Esophagus squamous epithelium (tissue), 5 donors: ENCODE data around the gene SLC27A2. TPM values are rescaled to one million over a fixed set of nuclear protein-coding genes. Genes with fewer than 3 reads are reported as not detected.

Experiments used
- DNase-seq: peaks from one replicate; lab custom pipeline; 2025; lab: John Stamatoyannopoulos, UW
- H3K27ac ChIP-seq, 4 donors: fragments of 200-600 bp; sonication (generic); one replicate each; pipeline ENCODE4 v1.5.1; 2016 to 2019; ENCODE audit warnings: mild to moderate bottlenecking in 1 of 4
- H3K27me3 ChIP-seq, 4 donors: fragments of 200-600 bp; sonication (generic); 1 replicate in 3 of 4; 2 replicates in 1 of 4; pipeline versions ENCODE4 v1.5.1 to v1.6.0; 2017 to 2021; ENCODE audit warnings: antibody characterized with exemption in 1 of 4
- H3K36me3 ChIP-seq, 3 donors: fragments of 200-600 bp; sonication (generic); one replicate each; pipeline ENCODE4 v1.5.1; 2016 to 2019
- H3K4me1 ChIP-seq, 3 donors: fragments of 200-600 bp; sonication (generic); one replicate each; pipeline ENCODE4 v1.5.1; 2017 to 2019
- H3K4me3 ChIP-seq, 4 donors: fragments of 200-600 bp; sonication (generic); 1 replicate in 3 of 4; 2 replicates in 1 of 4; pipeline ENCODE4 v1.5.1; 2016 to 2019; ENCODE audit warnings: mild to moderate bottlenecking in 2 of 4, moderate library complexity in 1 of 4
- H3K9me3 ChIP-seq, 3 donors: fragments of 200-600 bp; sonication (generic); one replicate each; pipeline ENCODE4 v1.5.1; 2016 to 2019
- CTCF ChIP-seq, 6 experiments: fragments of 450-650 bp in 4 of 6; fragments of 200-600 bp in 2 of 6; sonication (generic) in 2 of 6; IDR thresholded peaks; one replicate each; pipeline ENCODE4 v1.5.1; 2016 to 2019; ENCODE audit warnings: antibody characterized with exemption in 6 of 6, mild to moderate bottlenecking in 4 of 6, moderate library complexity in 4 of 6
- POLR2A ChIP-seq, 4 donors: fragments of 450-650 bp; IDR thresholded peaks; one replicate each; pipeline ENCODE4 v1.6.1; 2017; ENCODE audit warnings: antibody characterized with exemption in 4 of 4, mild to moderate bottlenecking in 4 of 4, moderate library complexity in 3 of 4
- WGBS, 2 donors: methylation state at CpG; one replicate each; pipeline ENCODE4 v1.1.5; 2018; 5-methylcytosine and 5-hydroxymethylcytosine counted together
- intact Hi-C: fragments of 100-400 bp; cut with DNase I; formaldehyde crosslinking; loops from one replicate; pipeline ENCODE4 v1.15.0; 2022
- total RNA-seq, 4 donors: library from RNA; depleted of rRNA; stranded (reverse); fragments of >200 nt; gene quantifications; one replicate each; pipeline ENCODE4 v1.1.0, GENCODE V29; 2016
- donor health status: DM: yes; HTN: yes; CAD: no.

The SLC27A2 gene
- total RNA-seq, 4 donors from 2014 or later = 2.2 to 9.4 (median 3.8) TPM

- Histone ChIP-seq H3K9me3 (no peaks in the 10 kb centered on the region), H3K27ac (no peak overlapping the region), H3K4me3 (no peak overlapping the region), H3K4me1 (no peaks in the 10 kb centered on the region), H3K27me3 (no peaks in the 10 kb centered on the region), H3K36me3 (no peaks in the 10 kb centered on the region)
- intact Hi-C loops = no loop called here
- DNase-seq = no peak
- TF ChIP-seq POLR2A (IDR thresholded peaks at IDR 0.05) (no peak), CTCF (IDR thresholded peaks at IDR 0.05) (no peak)
These were observed 20.0 kb downstream of the SLC27A2 start for GRCh38 chr15:50202003-50202402.

GRCh38 chr15:50206020-50206419 is 24.0 kb downstream of the SLC27A2 start:
- Histone ChIP-seq H3K4me1 (peaks cover 4 to 19% (median 13%) of the 10 kb centered on the region in 3 donors), H3K27ac (no peak overlapping the region), H3K4me3 (no peak overlapping the region), H3K27me3 (no peaks in the 10 kb centered on the region), H3K36me3 (no peaks in the 10 kb centered on the region), H3K9me3 (no peaks in the 10 kb centered on the region)
- 79 to 82% methylated on average over 5 of the region's 5 CpGs for WGBS, 2 donors
- TF ChIP-seq POLR2A (IDR thresholded peaks at IDR 0.05) (no peak), CTCF (IDR thresholded peaks at IDR 0.05) (no peak)
- DNase-seq = no peak
- intact Hi-C loops = no loop called here

GRCh38 chr15:50209809-50210208 is 27.8 kb downstream of the SLC27A2 start:
- TF ChIP-seq POLR2A (IDR thresholded peaks at IDR 0.05) (no peak), CTCF (IDR thresholded peaks at IDR 0.05) (no peak)
- 55 to 58% methylated on average over 4 of the region's 4 CpGs for WGBS, 2 donors
- H3K4me3 ChIP-seq = no peak overlapping the region
- peak overlapping the region in 3 of 4 donors; percentile 65 to 71 (median 69) for H3K27ac ChIP-seq
- no peaks in the 10 kb centered on the region for H3K27me3 ChIP-seq
- peaks cover 0 to 9% (median 9%) of the 10 kb centered on the region in 3 donors for H3K9me3 ChIP-seq
- H3K36me3 ChIP-seq = no peaks in the 10 kb centered on the region
- intact Hi-C loops = no loop called here
- peaks cover 4 to 20% (median 13%) of the 10 kb centered on the region in 3 donors for H3K4me1 ChIP-seq
- DNase-seq = no peak

GRCh38 chr15:50210462-50211157 is 28.6 kb downstream of the SLC27A2 start:
- H3K27me3 ChIP-seq = no peaks in the 10 kb centered on the region
- H3K4me3 ChIP-seq = no peak overlapping the region
- DNase-seq = no peak
- H3K36me3 ChIP-seq = no peaks in the 10 kb centered on the region
- intact Hi-C loops = no loop called here
- TF ChIP-seq POLR2A (IDR thresholded peaks at IDR 0.05) = no peak
- no peak for TF ChIP-seq CTCF (IDR thresholded peaks at IDR 0.05)
- H3K27ac ChIP-seq = peak overlapping the region in 3 of 4 donors; percentile 65 to 71 (median 69)
- H3K9me3 ChIP-seq = peaks cover 0 to 9% (median 9%) of the 10 kb centered on the region in 3 donors
- peaks cover 4 to 20% (median 13%) of the 10 kb centered on the region in 3 donors for H3K4me1 ChIP-seq
- 0 to 40% methylated on average over 1 to 3 of the region's 8 CpGs for WGBS, 2 donors

- no peak overlapping the region for H3K27ac ChIP-seq
- no peaks in the 10 kb centered on the region for H3K36me3 ChIP-seq
These were observed 36.3 kb downstream of the SLC27A2 start for GRCh38 chr15:50218291-50218690.

More at GRCh38 chr15:50218291-50218690, 36.3 kb downstream of the SLC27A2 start:
- no peak for DNase-seq
- H3K9me3 ChIP-seq = no peaks in the 10 kb centered on the region
- no peak overlapping the region for H3K4me3 ChIP-seq
- TF ChIP-seq POLR2A (IDR thresholded peaks at IDR 0.05) = no peak
- TF ChIP-seq CTCF (IDR thresholded peaks at IDR 0.05) = no peak
- intact Hi-C loops = no loop called here
- 29 to 34% methylated on average over 1 of the region's 1 CpG for WGBS, 2 donors
- H3K27me3 ChIP-seq = no peaks in the 10 kb centered on the region
- H3K4me1 ChIP-seq = no peaks in the 10 kb centered on the region
